ENCODE results near the gene GHRHR. TPM values are rescaled to one million over a fixed set of nuclear protein-coding genes. Genes with fewer than 3 reads are reported as not detected.

Gene GHRHR
- 1 to 10 TPM in 2 of 6 donors, under 1 TPM in 2, not detected in 2; 0.67 to 3.1 (median 1.1) TPM for total RNA-seq

DNA sequence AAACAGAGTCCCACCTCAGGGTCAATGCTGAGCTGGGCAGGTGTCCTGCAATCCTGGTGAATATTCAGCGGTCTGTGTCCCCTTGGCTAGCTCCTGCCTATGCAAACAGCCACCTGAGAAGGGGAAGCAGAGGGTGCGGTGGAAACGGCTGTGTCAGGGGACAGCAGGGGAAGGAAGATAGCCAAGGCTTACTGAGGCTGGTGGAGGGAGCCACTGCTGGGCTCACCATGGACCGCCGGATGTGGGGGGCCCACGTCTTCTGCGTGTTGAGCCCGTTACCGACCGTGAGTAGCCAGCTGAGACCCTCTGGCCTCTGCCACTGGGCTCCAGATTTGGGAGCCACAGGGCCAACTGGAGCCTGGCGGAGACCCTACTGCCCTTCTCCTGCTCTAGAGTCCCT, at the start of gene GHRHR:
TSS of gene GHRHR (plus strand) at position 112 of the 400 bp plus-strand sequence. CDS start at position 228, 116 bp downstream.
- DNase-seq (peak in 1 of 2 donors; percentile 44), ATAC-seq (ENCODE audit: low FRiP score in 2 of 2) (no peak)
- Histone ChIP-seq H3K36me3 (no peaks in the 10 kb centered on the region), H3K9me3 (no peaks in the 10 kb centered on the region), H3K4me3 (no peak within 1 kb of the TSS), H3K27me3 (no peaks in the 10 kb centered on the region), H3K27ac (no peak within 1 kb of the TSS), H3K4me1 (peaks cover 0 to 1% (median under 1%) of the 10 kb centered on the region in 4 donors)
- TF ChIP-seq, protein P1, sequence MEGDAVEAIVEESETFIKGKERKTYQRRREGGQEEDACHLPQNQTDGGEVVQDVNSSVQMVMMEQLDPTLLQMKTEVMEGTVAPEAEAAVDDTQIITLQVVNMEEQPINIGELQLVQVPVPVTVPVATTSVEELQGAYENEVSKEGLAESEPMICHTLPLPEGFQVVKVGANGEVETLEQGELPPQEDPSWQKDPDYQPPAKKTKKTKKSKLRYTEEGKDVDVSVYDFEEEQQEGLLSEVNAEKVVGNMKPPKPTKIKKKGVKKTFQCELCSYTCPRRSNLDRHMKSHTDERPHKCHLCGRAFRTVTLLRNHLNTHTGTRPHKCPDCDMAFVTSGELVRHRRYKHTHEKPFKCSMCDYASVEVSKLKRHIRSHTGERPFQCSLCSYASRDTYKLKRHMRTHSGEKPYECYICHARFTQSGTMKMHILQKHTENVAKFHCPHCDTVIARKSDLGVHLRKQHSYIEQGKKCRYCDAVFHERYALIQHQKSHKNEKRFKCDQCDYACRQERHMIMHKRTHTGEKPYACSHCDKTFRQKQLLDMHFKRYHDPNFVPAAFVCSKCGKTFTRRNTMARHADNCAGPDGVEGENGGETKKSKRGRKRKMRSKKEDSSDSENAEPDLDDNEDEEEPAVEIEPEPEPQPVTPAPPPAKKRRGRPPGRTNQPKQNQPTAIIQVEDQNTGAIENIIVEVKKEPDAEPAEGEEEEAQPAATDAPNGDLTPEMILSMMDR (IDR thresholded peaks at IDR 0.05), result no peak
- TF ChIP-seq EP300 (IDR thresholded peaks at IDR 0.05) (no peak), POLR2AphosphoS5 (IDR thresholded peaks at IDR 0.05) (no peak), POLR2A (IDR thresholded peaks at IDR 0.05) (no peak)
- WGBS, 2 donors, result 89 to 90% methylated on average over 10 to 11 of the region's 11 CpGs

DNA sequence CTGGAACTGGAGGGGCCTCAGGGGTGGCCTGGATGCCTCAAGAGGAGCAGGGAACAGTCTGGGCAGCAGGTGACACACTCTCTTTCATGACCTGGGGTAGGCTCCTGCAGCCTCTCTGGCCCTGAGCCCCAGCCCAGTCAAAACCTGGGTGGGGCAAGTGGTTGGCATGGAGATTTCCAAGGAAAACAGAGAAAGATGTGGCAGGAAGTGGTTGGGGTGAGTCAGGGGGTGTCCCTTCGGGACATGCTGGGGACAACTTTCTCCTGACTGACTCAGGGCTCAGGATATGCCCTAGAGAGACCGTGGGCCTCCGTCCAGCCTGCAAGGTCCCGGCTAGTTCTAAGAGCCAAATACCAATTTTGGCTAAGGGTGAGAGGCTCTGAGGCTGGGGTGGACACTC, 49.2 kb upstream of the GHRHR start:
- peak in 1 of 2 donors; percentile 62 for TF ChIP-seq POLR2AphosphoS5 (IDR thresholded peaks at IDR 0.05)
- TF ChIP-seq, protein P1 (IDR thresholded peaks at IDR 0.05), result no peak
- peak in 1 of 4 donors; percentile 22 for TF ChIP-seq POLR2A (IDR thresholded peaks at IDR 0.05)
- H3K27ac ChIP-seq, result peak overlapping the region; percentile 76 to 89 (median 83)
- WGBS, 2 donors, result 33% methylated on average over 4 of the region's 4 CpGs; no CpG with 5 or more reads in 1 of the 2 donors

DNA sequence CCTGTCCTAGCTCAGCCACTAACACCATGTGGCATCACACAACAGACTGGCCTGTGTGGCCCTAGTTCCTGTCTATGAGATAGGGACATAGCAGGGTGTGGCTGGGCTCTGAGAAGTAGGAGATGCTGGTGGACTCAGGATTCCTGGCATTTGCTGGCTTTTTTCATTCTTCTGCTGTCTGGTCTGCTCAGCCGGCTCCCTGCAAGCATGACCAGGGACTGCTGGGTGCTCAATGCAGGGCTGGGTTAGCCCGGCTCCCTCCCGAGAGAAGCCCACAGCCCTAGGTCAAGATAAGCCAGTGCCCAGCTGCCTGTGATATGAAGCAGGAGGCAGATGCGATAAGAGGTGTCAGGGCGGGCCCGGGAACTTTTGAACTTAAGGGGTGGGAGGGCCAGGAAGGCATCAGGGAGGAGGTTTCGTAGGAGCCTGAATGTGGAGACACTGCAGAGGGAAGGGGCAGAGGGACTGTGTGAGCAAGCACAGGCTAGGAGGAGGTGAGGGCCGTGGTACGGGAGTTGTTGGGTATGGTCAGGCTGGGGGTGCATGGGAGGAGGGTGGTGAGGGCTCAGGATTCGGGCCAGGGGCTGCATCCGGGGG, 48.6 kb upstream of the GHRHR start:
- DNase-seq, result no peak
- Histone ChIP-seq H3K27me3 (no peaks in the 10 kb centered on the region), H3K4me3 (peak overlapping the region; percentile 22 to 70 (median 64)), H3K36me3 (peaks cover 0 to 30% (median 5%) of the 10 kb centered on the region in 4 donors), H3K27ac (peak overlapping the region; percentile 76 to 89 (median 83)), H3K4me1 (peaks cover 51 to 74% (median 52%) of the 10 kb centered on the region in 4 donors), H3K9me3 (no peaks in the 10 kb centered on the region)
- TF ChIP-seq, protein P1 (IDR thresholded peaks at IDR 0.05), result no peak
- peak in 1 of 2 donors; percentile 25 for TF ChIP-seq POLR2AphosphoS5 (IDR thresholded peaks at IDR 0.05)
- peak in 1 of 4 donors; percentile 58 for TF ChIP-seq EP300 (IDR thresholded peaks at IDR 0.05)
- TF ChIP-seq POLR2A (IDR thresholded peaks at IDR 0.05), result no peak
- 39 to 47% methylated on average over 9 to 11 of the region's 11 CpGs for WGBS, 2 donors
- ATAC-seq (ENCODE audit: low FRiP score in 2 of 2), result peak in 1 of 2 donors; percentile 2

More for the DNA sequence above, 49.2 kb upstream of the GHRHR start:
- Histone ChIP-seq H3K9me3 (no peaks in the 10 kb centered on the region), H3K36me3 (peaks cover 0 to 28% (median 3%) of the 10 kb centered on the region in 4 donors), H3K27me3 (no peaks in the 10 kb centered on the region), H3K4me1 (peaks cover 51 to 74% (median 52%) of the 10 kb centered on the region in 4 donors), H3K4me3 (peak overlapping the region; percentile 22 to 70 (median 64))
- DNase-seq (no peak), ATAC-seq (ENCODE audit: low FRiP score in 2 of 2) (peak in 1 of 2 donors; percentile 40)

DNA sequence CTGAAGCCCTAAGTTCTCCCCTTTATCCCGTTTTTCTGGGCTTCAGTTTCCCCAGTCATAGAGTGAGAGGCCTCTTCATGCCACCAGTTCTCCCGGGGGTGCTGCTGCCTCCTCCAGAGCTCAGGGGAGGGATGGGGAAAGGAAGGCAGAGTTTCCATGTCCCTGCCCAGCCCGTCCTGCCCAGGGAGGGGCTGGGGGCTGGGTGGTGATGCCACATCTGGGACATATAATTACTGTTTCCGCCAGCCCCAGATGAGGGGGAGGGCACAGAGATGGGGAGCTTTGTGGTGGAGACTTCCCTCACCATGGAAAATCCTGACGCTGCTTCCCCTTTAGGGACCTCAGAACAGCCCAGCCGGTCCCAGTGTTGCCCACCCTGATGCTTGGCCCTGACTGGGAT, 48.0 kb upstream of the GHRHR start:
- Histone ChIP-seq H3K4me1 (peaks cover 51 to 74% (median 52%) of the 10 kb centered on the region in 4 donors), H3K27me3 (no peaks in the 10 kb centered on the region), H3K9me3 (no peaks in the 10 kb centered on the region), H3K27ac (peak overlapping the region; percentile 76 to 89 (median 83)), H3K36me3 (peaks cover 0 to 30% (median 6%) of the 10 kb centered on the region in 4 donors), H3K4me3 (peak overlapping the region; percentile 15 to 70 (median 64))
- TF ChIP-seq POLR2AphosphoS5 (IDR thresholded peaks at IDR 0.05) (no peak), POLR2A (IDR thresholded peaks at IDR 0.05) (no peak), EP300 (IDR thresholded peaks at IDR 0.05) (no peak)
- TF ChIP-seq, protein P1 (IDR thresholded peaks at IDR 0.05), result no peak
- no peak for ATAC-seq (ENCODE audit: low FRiP score in 2 of 2)
- DNase-seq, result no peak
- WGBS, 2 donors, result 58 to 75% methylated on average over 1 to 6 of the region's 6 CpGs
